SIG-M5 treated with dmso at 0.1 percent for 504 hours (cell line): ENCODE results near the gene RNASEH2C.
"Not testable (repeated sequence)": the region's sequence is repeated elsewhere in the genome, so short reads cannot be mapped to it uniquely, and the experiment has no call there.

Source experiments
- DNase-seq: peaks from one replicate; lab custom pipeline; 2025; ENCODE audit not compliant: unreplicated experiment; lab: John Stamatoyannopoulos, UW

The RNASEH2C gene

DNA sequence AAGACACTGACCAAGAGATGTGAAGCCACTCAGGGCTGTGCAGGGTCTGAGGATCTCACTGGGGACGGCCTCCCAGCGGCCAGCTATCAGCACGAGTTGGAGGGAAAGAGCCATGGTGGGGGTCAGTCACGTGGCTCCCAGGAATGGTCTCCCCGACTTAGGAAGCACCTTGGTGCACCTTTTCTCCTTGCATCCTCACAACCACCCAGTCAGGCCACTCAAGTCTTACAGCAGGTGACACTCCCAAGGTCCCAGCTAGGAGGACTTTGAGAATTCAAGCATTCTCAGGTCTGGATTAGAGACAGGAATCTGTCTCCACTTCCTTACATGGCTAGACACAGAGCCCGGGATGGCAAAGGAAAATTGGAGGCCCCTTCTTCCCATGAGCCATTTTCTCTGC lies 2.7 kb downstream of the RNASEH2C start:
- no peak for DNase-seq

DNA sequence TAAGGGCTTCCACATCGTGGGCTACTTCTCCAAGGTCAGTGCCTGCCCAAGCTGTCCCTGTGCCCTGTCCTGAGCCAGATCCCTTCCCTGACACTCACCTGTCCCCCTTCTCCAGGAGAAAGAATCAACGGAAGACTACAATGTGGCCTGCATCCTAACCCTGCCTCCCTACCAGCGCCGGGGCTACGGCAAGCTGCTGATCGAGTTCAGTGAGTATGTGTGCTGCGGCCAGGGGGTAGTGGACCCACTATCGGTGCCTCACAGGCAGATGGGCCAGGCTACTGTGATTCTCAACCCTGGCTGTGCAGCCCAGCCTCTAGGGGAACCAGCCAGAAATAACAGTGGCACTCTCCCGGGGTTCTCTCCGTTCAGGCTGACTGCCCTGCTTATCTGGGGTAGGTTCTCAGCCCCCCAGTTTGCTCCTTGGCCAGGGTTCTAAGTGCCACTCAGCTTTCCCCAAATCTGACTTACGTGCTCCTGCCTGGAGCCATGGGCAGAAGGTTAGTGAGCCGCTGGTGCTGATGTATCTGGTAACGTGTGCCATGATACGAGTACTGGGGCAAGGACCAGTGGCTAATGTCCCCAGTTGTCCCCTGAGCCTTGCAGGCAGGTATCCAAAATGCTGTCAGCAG lies 3.7 kb downstream of the RNASEH2C start:
- DNase-seq: no peak

DNA sequence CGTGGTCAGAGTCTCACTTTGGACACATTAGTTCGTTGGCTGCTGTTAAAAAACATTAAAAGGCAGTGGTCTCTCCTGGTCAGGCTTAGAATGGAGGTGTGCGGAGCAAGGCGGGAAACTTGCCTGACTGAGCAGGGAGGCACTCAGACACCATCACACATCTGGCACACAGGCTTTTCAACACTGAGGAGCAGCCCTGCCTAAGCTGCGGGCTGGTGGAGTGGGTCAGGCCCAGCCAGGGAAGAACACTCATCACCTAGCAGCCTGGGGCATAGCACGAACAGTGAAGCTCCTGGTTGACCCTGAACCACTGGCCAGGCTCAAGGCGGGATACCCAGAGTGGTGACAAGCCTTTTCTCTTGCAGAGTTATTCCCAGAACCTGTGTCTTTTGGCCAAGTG lies 4.3 kb downstream of the RNASEH2C start:
- no peak for DNase-seq

DNA sequence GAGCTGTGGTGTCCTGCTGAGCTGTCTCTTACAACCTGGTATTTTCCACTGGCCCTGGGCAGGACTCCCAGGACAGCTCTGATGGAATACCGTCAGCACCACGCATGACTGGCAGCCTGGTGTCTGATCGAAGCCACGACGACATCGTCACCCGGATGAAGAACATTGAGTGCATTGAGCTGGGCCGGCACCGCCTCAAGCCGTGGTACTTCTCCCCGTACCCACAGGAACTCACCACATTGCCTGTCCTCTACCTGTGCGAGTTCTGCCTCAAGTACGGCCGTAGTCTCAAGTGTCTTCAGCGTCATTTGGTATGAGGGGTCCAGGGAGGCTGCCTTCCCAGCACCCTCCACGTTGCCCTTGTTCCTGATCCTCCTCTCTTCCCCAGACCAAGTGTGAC lies 6.2 kb downstream of the RNASEH2C start:
- no peak for DNase-seq

GRCh38 chr11:65713212-65713969 lies 7.2 kb downstream of the RNASEH2C start:
- DNase-seq: no peak

- DNase-seq: no peak
These were observed 7.9 kb downstream of the RNASEH2C start for GRCh38 chr11:65712633-65713076.

GRCh38 chr11:65711785-65712632 lies 8.6 kb downstream of the RNASEH2C start, which contains the start of gene KAT5:
KAT5 (plus strand) TSS chr11:65712252; CDS start chr11:65712268, 16 bp downstream.
- peak; percentile 98 for DNase-seq

DNA sequence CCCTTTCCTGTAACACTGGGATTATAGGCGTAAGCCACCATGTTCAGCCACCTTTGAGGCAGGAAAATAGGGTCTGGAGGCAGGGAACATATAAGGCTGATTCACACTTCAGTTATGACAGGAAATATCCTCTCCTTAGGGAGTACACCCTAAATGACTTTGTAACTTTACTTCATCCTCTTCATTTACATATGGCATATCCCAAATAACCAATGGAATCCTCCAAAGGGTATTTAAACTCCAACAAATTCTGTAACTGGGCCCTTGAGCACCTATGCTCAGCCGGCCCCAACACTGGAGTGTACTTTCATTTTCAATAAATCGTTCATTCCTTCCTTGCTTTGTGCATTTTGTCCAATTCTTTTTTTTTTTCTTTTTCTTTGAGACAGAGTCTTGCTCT lies 10.2 kb downstream of the RNASEH2C start:
- DNase-seq: no peak

DNA sequence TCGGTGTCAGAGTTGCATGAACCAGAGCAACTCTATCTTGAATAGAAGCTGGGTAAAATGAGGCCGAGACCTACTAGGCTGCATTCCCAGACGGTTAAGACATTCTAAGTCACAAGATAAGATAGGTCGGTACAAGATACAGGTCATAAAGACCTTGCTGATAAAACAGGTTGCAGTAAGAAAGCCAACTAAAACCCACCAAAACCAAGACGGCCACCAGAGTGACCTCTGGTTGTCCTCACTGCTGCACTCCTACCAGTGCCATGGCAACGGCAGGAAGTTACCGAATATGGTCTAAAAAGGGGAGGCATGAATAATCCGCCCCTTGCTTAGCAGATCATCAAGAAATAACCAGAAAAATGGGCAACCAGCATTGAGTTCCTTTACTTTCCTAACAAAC lies 10.9 kb downstream of the RNASEH2C start:
- no peak for DNase-seq

GRCh38 chr11:65708451-65708850 lies 12.1 kb downstream of the RNASEH2C start:
- no peak for DNase-seq

- DNase-seq: not testable (repeated sequence)
These were observed 13.6 kb downstream of the RNASEH2C start for GRCh38 chr11:65707002-65707401.

DNA sequence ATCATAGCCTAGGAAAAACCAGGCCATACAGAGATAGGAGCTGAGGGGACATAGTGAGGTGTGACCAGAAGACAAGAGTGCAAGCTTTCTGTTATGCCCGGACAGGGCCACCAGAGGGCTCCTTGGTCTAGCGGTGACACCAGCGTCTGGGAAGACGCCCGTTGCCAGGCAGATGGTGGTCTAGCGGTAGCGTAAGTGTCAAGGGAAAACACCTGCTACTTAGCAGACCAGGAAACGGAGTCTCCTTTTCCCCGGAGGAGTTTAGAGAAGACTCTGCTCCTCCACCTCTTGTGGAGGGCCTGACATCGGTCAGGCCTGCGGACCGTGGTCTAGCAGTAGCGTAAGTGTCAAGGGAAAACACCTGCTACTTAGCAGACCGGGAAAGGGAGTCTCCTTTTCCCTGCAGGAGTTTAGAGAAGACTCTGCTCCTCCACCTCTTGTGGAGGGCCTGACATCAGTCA lies 14.3 kb downstream of the RNASEH2C start:
- DNase-seq: peak; percentile 22

- DNase-seq: no peak
These were observed 16.8 kb downstream of the RNASEH2C start for GRCh38 chr11:65703846-65704245.

GRCh38 chr11:65701686-65702085 lies 18.9 kb downstream of the RNASEH2C start:
- DNase-seq: no peak

GRCh38 chr11:65700399-65700798 lies 20.2 kb downstream of the RNASEH2C start:
- DNase-seq: peak; percentile 10

DNA sequence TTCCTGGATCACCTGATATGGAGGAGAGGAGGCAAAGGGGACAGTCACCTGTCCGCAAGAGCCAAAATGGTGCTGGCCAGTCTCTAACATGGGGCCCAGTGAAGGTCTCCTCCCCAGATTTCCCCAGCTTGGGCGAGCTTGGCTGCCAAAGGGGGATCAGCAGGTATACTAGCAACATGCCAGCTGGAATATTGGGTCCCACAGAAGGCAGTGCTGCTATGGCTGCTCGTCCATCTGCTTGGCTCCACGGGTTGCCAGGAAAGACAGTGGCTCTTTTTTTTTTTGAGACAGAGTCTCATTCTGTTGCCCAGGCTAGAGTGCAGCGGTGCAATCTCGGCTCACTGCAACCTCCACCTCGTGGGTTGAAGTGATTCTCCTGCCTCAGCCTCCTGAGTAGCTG lies 21.3 kb downstream of the RNASEH2C start:
- DNase-seq: no peak

- no peak for DNase-seq
These were observed 22.4 kb downstream of the RNASEH2C start for GRCh38 chr11:65698205-65698604.

DNA sequence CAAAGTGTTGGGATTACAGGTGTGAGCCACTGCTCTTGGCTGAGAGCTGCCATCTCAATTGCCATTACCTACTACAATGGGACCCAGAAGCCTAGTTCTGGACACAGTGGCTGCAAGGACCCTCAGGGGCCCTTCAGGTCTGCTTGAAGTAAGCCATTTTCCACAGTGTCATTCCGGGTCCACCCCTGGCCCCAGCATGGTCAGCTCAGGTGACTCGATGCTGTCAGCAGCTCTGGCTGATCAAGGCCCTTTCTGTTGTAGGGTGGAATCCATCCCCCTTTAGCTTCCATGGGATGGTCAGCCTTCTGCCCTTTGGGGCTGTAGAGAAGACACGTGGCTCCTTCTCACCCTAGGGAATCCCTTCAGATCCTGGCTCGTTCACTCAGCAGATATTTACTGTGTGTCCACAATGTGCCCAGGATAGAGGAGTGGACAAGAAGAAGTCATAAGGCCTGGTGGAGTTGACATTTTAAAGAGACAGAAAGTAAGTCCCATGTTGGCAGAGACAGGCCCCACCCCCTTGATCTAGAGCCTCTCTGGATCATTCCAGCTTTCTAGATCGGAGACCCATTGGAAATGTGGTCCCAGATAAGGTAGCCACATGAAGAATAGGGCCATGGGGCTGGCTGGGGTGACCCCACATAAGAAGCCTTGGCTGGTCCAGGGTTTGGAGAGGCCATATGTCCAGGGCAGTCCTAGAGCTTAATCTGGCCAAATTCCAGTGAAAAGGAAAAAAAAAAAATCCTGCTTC lies 23.6 kb downstream of the RNASEH2C start:
- no peak for DNase-seq

GRCh38 chr11:65695459-65696241 lies 24.9 kb downstream of the RNASEH2C start:
- no peak for DNase-seq

- DNase-seq: no peak
These were observed 28.2 kb downstream of the RNASEH2C start for GRCh38 chr11:65692367-65692766.
